ENCODE data around the gene POLR3C.

The POLR3C gene

DNA sequence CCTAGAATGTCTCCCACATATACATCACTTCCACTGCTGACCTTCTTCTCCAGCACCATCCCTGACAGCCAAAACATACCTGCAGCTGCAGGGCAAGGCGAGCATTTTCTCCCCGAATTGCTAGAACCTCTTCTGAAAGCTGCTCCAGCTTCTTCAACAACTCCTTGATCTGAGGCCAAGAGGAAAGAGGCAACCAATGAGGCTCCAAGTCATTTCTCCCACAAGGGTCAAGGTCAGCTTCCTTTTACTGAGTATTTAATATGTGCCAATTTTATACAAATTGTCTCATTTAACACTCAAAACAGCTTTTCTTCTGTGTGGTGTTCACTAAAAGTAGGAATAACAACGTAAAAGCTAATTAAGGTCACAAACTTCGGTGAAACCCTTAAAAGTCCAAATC, 44.2 kb downstream of the POLR3C start:
- DNase-seq (ENCODE audit: low read depth in 2 of 2): no peak

DNA sequence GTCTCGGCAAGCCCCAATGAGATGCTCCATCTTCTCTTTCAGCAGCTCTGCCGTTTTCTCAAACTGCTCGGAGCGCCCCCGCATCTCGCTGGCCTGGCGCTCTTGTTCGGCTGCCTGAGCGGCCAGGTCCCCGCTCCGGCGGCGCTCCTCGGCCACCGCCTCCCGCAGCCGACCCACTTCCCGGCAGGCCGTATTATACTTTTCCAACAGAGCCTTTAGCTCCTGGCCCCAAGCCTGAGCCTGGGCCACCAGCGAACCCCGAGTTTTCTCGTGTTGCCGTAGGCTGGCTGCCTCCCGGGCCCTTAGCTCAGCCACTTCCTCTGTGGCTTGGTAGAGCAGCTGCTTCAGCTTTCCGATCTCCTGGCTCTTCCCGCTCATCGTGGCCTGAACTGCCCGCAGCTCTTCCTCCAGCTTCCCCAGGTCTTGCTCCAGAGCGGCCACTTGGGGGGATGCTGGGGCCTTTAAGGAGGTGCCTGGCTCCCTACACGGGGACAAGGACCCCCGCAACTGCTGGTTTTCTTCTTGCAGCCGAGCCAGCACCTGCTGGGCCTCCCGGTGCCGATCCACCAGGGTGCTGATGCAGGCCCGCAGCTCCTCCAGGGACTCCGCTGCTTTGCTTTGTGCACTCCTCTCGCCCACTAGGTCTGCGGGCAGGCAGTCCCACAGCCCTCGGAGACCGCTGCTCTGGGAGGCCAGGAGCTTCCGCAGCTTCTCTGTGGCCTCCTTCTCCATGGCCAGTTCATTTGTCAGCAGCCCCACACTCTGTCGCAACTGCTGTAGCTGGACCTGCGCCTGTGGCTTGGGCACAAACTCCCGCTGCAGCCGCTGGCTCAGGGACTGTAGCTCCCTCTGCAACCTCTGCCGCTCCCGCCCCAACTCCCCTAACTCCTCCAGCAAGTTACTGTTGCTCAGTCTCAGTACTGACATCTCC, 48.3 kb downstream of the POLR3C start:
- DNase-seq (ENCODE audit: low read depth in 2 of 2): no peak

DNA sequence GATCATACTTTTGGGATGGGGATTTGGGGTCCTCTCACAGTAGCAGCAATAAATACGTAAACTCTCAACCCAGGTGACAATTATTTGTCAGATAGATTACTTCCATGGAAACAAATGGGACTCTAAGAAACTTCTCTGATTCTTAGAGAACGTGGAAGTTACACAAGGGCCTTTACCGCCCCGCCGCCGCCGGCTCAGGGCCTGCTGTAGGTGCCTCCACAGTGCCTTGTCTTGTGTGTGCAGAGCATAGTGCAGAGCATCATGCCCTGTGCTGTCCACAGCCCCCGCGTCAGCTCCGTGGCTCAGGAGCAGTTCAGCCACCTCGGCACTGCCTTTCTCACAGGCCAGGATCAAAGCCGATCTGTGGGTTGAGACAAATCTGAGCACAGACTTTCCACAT, 50.6 kb downstream of the POLR3C start:
- DNase-seq (ENCODE audit: low read depth in 2 of 2): no peak

DNA sequence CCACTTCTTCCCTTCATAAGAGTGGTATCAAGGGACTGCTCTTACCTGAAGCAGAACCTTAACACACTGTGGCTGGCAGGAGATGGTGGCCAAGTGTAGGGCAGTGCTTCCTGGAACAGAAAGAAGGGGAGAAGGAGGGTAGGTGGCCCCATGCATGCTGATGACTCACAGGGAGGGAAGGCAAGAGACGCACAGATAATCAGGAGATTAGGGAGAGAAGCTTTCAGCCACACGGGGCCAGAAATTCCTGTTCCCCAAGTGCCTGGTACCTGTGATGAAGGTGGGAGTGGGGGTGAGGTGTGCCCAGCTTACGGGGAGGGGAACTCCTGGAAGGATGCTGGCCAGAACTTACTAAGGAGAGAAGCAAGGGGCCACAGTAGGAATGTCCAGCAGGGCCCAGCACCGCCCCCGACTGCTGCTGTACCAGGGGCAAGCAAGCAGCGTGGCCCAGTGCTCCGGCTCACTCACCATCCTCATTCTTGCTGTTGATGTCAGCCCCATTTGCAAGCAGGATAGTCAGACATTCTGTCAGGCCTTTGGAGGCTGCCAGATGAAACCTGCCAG, 54.0 kb downstream of the POLR3C start:
- DNase-seq (ENCODE audit: low read depth in 2 of 2): no peak

DNA sequence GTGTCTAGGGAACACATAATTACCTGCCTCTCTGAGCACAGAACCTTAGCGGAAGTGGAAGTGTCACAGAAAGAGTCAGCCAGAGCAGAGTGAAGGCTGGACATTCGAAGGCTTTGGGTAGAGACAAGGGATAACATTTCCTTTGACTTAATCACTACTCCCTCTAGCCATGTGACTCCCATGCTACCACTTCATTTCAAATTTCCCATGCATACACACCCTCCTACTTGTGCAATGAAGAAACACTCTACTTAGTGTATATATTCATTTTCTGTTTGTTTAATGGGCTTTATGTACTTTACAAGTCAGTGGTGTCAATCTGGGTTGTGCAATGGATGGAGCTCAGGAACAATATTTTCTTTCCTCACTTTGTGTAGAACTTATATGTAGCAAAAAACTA, 54.7 kb downstream of the POLR3C start:
- DNase-seq (ENCODE audit: low read depth in 2 of 2): no peak

DNA sequence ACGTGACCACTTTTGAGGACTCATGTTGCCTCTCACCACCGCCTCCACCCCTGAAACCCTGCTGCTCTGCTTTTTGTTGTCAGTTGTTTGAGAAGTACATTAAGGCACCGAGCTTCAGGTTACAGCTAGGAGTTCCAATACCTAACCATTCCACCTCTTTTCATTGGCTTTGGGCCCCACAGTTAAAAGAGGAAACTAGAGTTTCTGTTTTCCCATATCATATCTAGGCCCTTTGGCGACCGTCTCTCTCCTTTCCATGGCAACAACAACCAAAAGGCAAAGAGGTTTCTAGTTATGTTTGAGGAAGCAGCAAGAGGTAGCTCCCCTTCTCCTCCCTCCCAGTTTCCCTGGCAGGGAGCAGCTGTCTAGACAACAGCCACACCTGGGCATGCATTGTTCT, 55.8 kb downstream of the POLR3C start:
- no peak for DNase-seq (ENCODE audit: low read depth in 2 of 2)

DNA sequence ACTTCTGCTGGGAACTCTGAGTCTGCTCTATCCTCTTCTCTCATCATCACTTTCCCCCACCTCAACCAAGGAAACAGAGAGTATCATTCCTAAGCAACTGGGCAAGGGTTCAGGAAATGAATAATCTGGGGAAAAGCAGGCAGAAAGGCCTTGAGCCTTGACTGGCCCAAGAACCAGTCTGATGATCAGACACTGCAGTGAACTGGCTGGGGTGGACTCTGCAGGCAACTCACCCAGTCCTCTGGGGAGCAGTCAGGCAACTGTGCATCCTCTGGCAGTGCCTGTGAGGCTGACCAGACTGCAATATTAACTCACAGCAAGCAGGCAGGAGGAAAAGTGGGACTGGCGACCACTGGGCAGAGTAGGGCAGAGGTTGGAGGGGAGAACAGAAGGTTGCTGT, 60.7 kb downstream of the POLR3C start:
- DNase-seq (ENCODE audit: low read depth in 2 of 2): no peak

DNA sequence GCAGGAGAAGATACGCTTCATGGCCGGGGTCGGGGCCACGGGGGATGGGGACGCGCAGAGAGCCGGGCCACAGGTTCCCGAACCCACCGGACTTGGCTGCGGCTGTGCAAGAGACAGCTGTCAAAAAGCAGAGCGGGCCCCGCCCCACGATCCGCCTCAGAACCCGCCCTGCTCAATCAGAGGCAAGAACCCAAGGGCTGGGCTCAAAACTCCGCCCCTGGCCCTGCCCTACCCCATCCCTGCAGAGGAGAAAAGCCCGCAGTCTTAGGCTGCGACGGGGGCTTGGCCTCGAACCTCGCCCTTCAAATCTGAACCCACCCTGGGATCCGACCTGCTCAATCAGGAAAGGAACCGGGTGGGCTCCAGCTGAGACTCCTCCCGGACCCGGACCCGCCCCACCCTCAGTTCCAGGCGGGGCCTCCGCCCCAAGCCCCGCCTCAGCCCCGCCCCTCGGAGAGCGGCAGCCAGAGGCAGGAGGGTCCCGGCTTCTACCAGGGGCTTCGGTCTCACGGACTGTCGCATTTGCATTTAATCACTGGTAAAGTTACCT, 61.8 kb downstream of the POLR3C start, which contains the start of gene ANKRD35:
ANKRD35 (minus strand) TSS at position 129 of the 550 bp plus-strand sequence; CDS start at position 21, 108 bp downstream.
- DNase-seq (ENCODE audit: low read depth in 2 of 2): no peak

DNA sequence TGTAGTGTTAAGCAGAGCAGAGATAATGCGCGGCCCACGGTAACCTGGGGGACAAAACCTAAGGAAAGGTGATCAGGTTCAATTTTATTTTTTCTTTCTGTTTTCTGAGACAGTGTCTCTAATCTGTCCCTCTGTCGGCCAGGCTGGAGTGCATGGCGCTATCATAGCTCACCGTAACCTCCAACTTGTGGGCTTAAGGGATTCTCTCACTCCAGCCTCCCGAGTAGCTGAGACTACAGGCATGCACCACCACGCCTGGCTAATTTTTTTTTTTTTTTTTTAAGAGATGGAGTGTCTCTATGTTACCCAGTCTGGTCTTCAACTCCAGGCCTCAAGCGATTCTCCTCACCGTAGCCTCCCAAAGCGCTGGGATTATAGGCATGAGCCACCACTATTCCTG, 62.4 kb downstream of the POLR3C start:
- DNase-seq (ENCODE audit: low read depth in 2 of 2): no peak

DNA sequence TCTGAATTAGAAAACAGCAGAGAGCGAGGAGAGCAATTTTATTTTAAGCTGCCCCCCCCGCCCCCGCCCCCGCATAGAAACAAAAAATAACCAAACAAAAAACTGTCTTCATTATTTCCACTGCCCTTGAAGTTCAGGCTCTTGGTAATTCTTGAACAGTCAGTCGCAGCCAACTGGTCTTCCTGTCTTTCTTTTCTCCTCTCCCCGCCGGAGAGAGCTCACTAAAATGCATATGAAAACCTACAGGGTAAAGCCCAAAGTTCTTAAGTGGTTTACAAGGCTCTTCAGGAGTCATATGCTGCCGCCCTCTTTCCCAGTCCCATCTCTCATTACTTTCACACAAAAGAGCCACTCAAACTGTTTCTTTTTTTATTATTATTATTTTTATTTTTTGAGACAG, 62.8 kb downstream of the POLR3C start:
- no peak for DNase-seq (ENCODE audit: low read depth in 2 of 2)

DNA sequence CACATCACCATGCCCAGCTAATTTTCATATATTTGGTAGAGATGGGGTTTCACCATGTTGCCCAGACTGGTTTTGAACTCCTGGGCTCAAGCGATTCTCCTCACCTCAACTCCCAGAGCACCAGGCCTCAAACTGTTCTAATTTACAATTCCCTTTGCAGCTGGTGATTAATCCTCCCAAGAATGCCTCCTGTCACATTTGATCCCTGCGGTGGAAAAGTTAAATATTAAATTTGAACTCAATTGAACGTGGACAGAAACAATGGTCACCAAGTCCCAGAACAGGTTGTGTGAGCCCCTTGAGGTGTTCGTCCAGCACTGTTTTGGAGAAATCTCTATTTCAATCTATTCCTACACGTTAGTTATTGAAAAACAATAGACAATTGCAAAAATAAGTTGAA, 63.6 kb downstream of the POLR3C start:
- DNase-seq (ENCODE audit: low read depth in 2 of 2): no peak

DNA sequence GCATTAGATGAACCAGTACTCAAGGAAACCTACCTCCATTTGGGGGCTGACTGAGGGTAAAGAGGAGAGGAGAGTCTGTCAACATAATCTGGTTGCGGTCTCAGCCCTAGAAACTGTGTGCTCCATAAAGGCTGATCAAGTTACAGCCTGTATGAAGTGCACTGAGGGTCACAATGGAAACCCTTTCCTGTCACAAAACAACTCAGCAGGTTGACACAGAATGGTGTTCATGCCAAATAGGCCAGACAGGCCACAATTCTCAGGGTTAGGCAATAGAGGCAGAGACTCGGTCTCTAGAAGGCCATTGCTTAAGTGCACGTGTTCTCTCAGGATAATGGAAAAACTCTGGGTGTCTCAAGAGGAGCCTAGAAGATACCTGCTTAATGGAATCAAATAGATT, 65.7 kb downstream of the POLR3C start:
- DNase-seq (ENCODE audit: low read depth in 2 of 2): no peak

DNA sequence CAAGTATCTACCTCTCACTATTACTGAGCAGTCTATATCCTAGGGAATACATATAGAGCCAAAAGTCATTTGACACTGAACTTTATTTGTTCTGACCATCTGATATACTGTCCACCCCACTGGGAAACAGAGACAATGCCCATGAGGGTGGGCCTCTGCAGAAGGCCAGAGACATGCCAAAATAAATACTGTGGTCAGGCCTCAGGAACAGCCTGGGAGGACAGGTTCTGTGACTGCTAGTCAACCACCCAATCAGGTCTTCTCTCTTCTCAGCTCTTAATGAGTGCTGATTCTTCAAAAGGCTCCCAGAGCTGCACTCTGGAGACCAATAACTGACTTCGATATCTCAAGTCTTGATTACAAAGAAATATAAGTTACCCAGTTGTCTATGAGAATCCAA, 67.1 kb downstream of the POLR3C start:
- DNase-seq (ENCODE audit: low read depth in 2 of 2): no peak

DNA sequence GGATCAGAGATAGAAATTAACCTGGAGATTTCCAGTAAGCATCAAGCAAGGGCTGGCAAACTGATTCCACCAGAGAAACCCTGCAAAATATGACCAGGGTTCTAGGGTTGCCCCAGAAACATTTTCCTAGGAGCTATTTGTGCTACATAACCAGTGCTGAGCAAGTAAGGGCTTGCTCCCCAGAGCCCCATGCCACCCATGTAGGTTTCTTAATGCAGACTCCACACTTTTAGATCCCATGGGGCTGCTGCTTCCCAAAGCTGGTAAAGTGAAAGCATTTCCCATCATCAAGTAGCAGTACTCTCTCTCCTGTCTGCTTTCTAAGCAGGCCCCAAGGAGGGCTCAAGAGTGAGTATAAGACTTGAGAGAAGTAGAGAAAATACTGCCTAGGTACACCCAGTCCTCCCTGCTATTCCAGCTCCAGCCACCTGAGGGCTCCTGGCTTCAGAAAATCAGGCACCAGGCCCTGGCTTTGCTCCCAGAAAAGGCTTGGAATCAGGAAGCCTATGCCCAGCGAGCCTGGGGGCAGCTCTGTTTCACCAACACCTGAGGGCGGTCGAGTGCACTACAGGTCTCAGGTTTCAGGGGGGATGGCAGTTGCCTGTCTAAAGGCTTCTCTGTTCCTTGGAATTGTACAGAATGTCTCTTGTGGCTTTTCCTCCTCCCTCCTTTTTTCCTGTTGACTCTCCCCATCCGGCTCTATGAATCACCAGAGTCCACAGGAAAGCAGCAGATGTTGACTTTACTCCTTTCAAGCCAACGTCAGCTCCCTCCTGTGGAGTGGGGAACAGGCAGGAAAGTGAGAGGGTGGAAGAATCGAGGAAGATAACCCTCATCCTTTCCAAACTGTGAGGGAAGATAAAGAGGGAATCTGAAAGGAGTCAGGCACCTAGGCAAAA, 67.8 kb downstream of the POLR3C start:
- DNase-seq (ENCODE audit: low read depth in 2 of 2): peak; percentile 99

DNA sequence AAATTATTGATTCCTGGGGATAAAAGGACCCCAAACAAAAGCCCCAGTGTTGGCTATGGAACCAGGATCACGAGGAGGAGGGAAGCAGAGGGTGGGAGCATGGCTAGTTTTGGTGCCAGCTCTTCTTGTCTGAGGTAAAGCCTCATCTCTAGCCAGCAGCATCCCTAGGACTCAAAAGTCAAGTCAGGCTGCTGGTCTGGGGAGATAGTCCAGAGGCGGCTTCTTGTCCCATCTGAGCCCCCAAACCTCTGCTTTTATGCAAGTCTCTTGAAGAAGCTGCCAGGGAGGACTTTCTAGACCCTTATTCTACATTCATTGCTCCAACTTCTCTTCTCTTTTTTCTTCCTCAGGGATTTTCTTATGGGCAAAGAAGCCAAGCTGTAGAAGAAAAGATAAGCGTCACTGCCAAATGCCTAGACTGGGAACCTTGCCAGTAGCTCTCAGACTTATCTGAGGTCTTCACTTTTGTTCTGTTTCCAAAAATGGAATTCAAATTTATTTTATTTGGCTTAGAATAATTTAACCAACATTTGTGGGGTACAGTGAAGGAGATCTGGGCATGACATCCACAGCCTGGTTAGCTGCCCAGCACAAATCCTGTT, 68.6 kb downstream of the POLR3C start:
- peak in 1 of 2 experiments; percentile 28 for DNase-seq (ENCODE audit: low read depth in 2 of 2)

DNA sequence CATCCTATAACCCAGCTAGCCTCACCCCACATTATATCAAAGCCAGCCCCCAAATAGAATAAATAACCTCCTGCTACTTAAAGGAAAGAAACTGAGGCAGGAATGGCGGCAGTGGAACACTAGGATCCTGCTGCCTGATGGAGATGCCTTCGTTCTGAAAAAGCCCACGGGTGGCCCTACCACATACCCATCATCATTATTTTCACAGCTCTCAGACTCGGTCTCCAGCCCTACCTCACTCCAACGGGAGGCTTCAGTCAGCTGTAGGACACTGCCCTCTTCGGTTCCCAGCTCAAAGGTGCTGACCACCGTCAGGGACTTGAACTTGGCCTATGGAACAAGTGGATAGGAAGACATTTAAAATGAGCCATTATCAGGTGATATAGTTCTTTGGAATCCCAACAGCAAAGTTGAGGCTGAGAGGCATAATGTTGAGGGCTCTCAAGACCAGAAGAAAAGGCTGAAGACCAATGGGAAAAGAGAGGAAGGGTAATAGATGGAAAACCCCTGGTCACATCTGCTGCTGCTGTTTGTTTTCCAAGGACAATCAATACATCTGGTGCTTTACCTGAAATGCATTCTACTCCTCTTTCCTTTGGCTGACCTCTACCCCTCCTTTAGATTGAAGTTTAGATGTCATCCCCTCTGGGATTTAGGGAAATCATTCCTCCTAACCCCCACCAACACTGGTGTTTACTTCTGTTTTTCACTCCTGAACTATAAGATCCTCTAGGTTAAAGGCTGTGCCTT, 69.5 kb downstream of the POLR3C start:
- no peak for DNase-seq (ENCODE audit: low read depth in 2 of 2)
